Caco-2 (cell line): ENCODE measurements around the gene UCP3. TPM values are rescaled to one million over a fixed set of nuclear protein-coding genes. Genes with fewer than 3 reads are reported as not detected.

ENCODE experiments used
- BruUV-seq: library from RNA; stranded (reverse); fragments of 400-500 nt; replicated peaks from 2 replicates; lab custom pipeline; 2021; lab: Mats Ljungman, UMichigan
- CTCF ChIA-PET: fragments of 300-600 bp; sonication (Branson Sonifier 250); formaldehyde crosslinking; loops from one replicate; lab custom pipeline; 2022; ENCODE audit warnings: antibody characterized with exemption; lab: Charles Lee
- POLR2A ChIA-PET: fragments of 300-600 bp; sonication (Branson Sonifier 250); formaldehyde crosslinking; loops from one replicate; lab custom pipeline; 2022; ENCODE audit warnings: antibody characterized with exemption; lab: Charles Lee
- DNase-seq, 2 experiments: peaks; one replicate each; pipeline versions ENCODE4 v3.0.0 to v3.0.0-alpha.2; 2020 to 2022
- H3K27me3 ChIP-seq: replicated peaks from 2 replicates; pipeline ENCODE4 v1.6.0; 2011; ENCODE audit warnings: low read length; ENCODE audit not compliant: control insufficient read depth, insufficient read depth
- H3K36me3 ChIP-seq: 2 replicates; pipeline ENCODE4 v1.5.1; 2011; ENCODE audit warnings: low read length; ENCODE audit not compliant: control insufficient read depth, insufficient read depth
- H3K4me1 ChIP-seq: fragments of 250-450 bp; sonication (Bioruptor Pico); 2 replicates; pipeline ENCODE4 v1.5.1; 2020; ENCODE audit warnings: mild to moderate bottlenecking
- H3K4me3 ChIP-seq: 2 replicates; pipeline ENCODE4 v1.5.1; 2011; ENCODE audit warnings: low read depth, mild to moderate bottlenecking, control low read depth, low read length
- H3K9me3 ChIP-seq: fragments of 250-450 bp; sonication (Bioruptor Pico); 2 replicates; pipeline ENCODE4 v1.5.1; 2020; ENCODE audit warnings: mild to moderate bottlenecking, moderate library complexity
- H3K27ac Mint-ChIP-seq: one replicate; pipeline ENCODE4 v1.8.0; 2022; ENCODE audit warnings: mixed read lengths; ENCODE audit not compliant: unreplicated experiment
- H3K27me3 Mint-ChIP-seq: one replicate; pipeline ENCODE4 v1.8.0; 2022; ENCODE audit warnings: mixed read lengths; ENCODE audit not compliant: insufficient read depth, unreplicated experiment
- H3K36me3 Mint-ChIP-seq: one replicate; pipeline ENCODE4 v1.8.0; 2022; ENCODE audit warnings: mild to moderate bottlenecking, mixed read lengths; ENCODE audit not compliant: insufficient read depth, unreplicated experiment
- H3K4me1 Mint-ChIP-seq: one replicate; pipeline ENCODE4 v1.8.0; 2022; ENCODE audit warnings: low read depth, mixed read lengths; ENCODE audit not compliant: unreplicated experiment
- H3K4me3 Mint-ChIP-seq: one replicate; pipeline ENCODE4 v1.8.0; 2022; ENCODE audit warnings: mild to moderate bottlenecking, moderate library complexity, mixed read lengths; ENCODE audit not compliant: unreplicated experiment
- H3K9me3 Mint-ChIP-seq: one replicate; pipeline ENCODE4 v1.8.0; 2022; ENCODE audit warnings: mixed read lengths; ENCODE audit not compliant: unreplicated experiment
- intact Hi-C: fragments of 100-400 bp; cut with micrococcal nuclease; formaldehyde crosslinking; loops from one replicate; pipeline ENCODE4 v1.10.0; 2022; ENCODE audit not compliant: unreplicated experiment
- total RNA-seq: library from RNA; stranded (reverse); gene quantifications from 2 replicates; pipeline ENCODE4 v1.2.3, GENCODE V29; 2022
- TF ChIP-seq, protein P1 (sequence below), 2 experiments: fragments of 200-600 bp in 1 of 2; IDR thresholded peaks; 1 replicate in 1 of 2; 2 replicates in 1 of 2; pipeline versions ENCODE4 v1.5.1 to v1.8.0; 2011 to 2022; ENCODE audit warnings: antibody characterized with exemption in 1 of 2, control low read depth in 1 of 2, inconsistent platforms in 1 of 2, low read depth in 1 of 2, low read length in 1 of 2, mild to moderate bottlenecking in 1 of 2, moderate library complexity in 1 of 2; ENCODE audit not compliant: insufficient read depth in 1 of 2, severe bottlenecking in 1 of 2, unreplicated experiment in 1 of 2

The UCP3 gene
- total RNA-seq, 1 experiment from 2014 or later, result 1.2 TPM

DNA sequence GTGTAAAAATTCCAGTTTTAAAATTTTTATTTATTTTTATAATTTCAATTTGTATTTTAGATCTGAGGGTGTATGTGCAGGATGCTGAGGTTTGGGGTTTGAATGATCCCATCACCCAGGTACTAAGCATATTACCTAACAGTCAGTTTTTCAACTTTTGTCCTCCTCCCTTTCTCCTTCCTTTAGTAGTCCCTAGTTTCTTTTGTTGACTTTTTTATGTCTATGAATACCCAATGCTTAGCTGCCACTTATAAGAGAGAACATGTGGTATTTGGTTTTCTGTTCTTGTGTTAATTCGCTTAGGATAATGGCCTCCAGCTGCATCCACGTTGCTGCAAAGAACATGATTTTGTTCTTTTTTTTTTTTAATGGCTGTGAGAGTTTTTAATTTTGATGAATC is 35.7 kb upstream of the UCP3 start:
- intact Hi-C loops, result no loop called here
- no TSS peak for BruUV-seq
- H3K4me3 Mint-ChIP-seq, result no peak overlapping the region
- peaks cover 8% of the 10 kb centered on the region for H3K36me3 Mint-ChIP-seq
- CTCF ChIA-PET, result no interaction called here
- Histone ChIP-seq H3K9me3 (no peaks in the 10 kb centered on the region), H3K36me3 (no peaks in the 10 kb centered on the region), H3K27me3 (no peaks in the 10 kb centered on the region), H3K4me1 (no peaks in the 10 kb centered on the region), H3K4me3 (no peak overlapping the region)
- POLR2A ChIA-PET, result no interaction called here
- DNase-seq, result no peak
- TF ChIP-seq, protein P1, sequence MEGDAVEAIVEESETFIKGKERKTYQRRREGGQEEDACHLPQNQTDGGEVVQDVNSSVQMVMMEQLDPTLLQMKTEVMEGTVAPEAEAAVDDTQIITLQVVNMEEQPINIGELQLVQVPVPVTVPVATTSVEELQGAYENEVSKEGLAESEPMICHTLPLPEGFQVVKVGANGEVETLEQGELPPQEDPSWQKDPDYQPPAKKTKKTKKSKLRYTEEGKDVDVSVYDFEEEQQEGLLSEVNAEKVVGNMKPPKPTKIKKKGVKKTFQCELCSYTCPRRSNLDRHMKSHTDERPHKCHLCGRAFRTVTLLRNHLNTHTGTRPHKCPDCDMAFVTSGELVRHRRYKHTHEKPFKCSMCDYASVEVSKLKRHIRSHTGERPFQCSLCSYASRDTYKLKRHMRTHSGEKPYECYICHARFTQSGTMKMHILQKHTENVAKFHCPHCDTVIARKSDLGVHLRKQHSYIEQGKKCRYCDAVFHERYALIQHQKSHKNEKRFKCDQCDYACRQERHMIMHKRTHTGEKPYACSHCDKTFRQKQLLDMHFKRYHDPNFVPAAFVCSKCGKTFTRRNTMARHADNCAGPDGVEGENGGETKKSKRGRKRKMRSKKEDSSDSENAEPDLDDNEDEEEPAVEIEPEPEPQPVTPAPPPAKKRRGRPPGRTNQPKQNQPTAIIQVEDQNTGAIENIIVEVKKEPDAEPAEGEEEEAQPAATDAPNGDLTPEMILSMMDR (IDR thresholded peaks at IDR 0.05; ENCODE audit: insufficient read depth in 1 of 2, low read depth in 1 of 2, low read length in 1 of 2, severe bottlenecking in 1 of 2, unreplicated experiment in 1 of 2), result no peak
- H3K9me3 Mint-ChIP-seq, result no peaks in the 10 kb centered on the region
- H3K27ac Mint-ChIP-seq, result no peak overlapping the region
- H3K27me3 Mint-ChIP-seq, result no peaks in the 10 kb centered on the region
- no peaks in the 10 kb centered on the region for H3K4me1 Mint-ChIP-seq

DNA sequence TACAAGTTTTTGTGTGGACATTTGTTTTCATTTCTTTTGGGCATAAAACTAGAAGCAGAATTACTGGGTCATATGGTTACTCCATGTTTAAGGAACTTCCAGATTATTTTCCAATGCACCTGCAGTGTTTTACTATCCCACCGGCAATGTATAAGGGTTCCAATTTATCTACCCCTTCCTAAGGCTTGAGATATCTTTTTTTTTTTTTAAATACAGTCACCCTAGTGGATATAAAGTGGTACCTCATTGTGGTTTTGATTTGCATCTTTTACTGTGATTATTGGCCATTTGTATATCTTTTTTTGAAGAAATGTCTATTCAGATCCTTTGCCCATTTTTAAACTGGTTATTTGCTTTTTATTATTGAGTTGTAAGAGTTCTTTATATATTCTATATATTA is 34.6 kb upstream of the UCP3 start:
- Histone ChIP-seq H3K4me1 (no peaks in the 10 kb centered on the region), H3K9me3 (no peaks in the 10 kb centered on the region), H3K27me3 (no peaks in the 10 kb centered on the region), H3K36me3 (no peaks in the 10 kb centered on the region), H3K4me3 (no peak overlapping the region)
- Mint-ChIP-seq H3K27me3 (no peaks in the 10 kb centered on the region), H3K9me3 (no peaks in the 10 kb centered on the region), H3K4me1 (no peaks in the 10 kb centered on the region), H3K4me3 (no peak overlapping the region), H3K36me3 (peaks cover 8% of the 10 kb centered on the region), H3K27ac (no peak overlapping the region)
- intact Hi-C loops, result no loop called here
- BruUV-seq, result no TSS peak
- DNase-seq, result no peak
- ChIA-PET CTCF (no interaction called here), POLR2A (no interaction called here)
- TF ChIP-seq, protein P1 (IDR thresholded peaks at IDR 0.05; ENCODE audit: insufficient read depth in 1 of 2, low read depth in 1 of 2, low read length in 1 of 2, severe bottlenecking in 1 of 2, unreplicated experiment in 1 of 2), result no peak

DNA sequence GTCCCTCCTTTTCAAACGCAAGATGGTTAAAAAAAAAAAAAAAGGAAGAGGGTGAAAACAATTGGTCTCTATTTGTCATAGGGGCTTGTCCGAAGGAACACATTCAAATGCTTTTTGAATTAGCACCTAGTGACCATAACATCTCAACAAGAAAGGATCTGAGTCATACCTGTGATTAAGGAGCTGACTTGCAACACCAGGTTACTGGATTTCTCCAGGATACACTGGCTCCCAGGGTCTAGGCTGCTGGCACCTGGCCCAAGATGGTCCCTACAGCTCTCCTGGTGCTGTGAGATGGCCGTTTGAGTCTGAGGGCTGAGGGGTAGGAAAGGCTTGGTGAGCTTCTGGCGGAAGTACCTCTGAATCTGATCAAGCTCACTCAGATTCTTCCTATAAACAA is 28.4 kb upstream of the UCP3 start:
- CTCF ChIA-PET, result no interaction called here
- no peaks in the 10 kb centered on the region for H3K9me3 Mint-ChIP-seq
- no peak for DNase-seq

More for the DNA sequence above, 28.4 kb upstream of the UCP3 start:
- H3K36me3 ChIP-seq, result no peaks in the 10 kb centered on the region; the same call in 1 of the 2 replicates
- H3K36me3 Mint-ChIP-seq, result peaks cover 16% of the 10 kb centered on the region
- TF ChIP-seq, protein P1 (IDR thresholded peaks at IDR 0.05; ENCODE audit: insufficient read depth in 1 of 2, low read depth in 1 of 2, low read length in 1 of 2, severe bottlenecking in 1 of 2, unreplicated experiment in 1 of 2), result no peak
- no peaks in the 10 kb centered on the region for H3K9me3 ChIP-seq
- no TSS peak for BruUV-seq
- no peaks in the 10 kb centered on the region for H3K4me1 ChIP-seq
- H3K27ac Mint-ChIP-seq, result no peak overlapping the region
- POLR2A ChIA-PET, result interaction anchor here (1.2 kb wide), 1 partner anchor 55 kb away, joined by 3 read pairs; the partner anchor contains the start of gene UCP2
- H3K4me1 Mint-ChIP-seq, result no peaks in the 10 kb centered on the region
- no peak overlapping the region for H3K4me3 Mint-ChIP-seq
- no peak overlapping the region for H3K4me3 ChIP-seq
- no peaks in the 10 kb centered on the region for H3K27me3 Mint-ChIP-seq
- H3K27me3 ChIP-seq, result no peaks in the 10 kb centered on the region
- intact Hi-C loops, result no loop called here
